ENCODE results near the gene PAPSS1.
"Not testable (repeated sequence)": the region's sequence is repeated elsewhere in the genome, so short reads cannot be mapped to it uniquely, and the experiment has no call there.

The PAPSS1 gene

GRCh38 chr4:107719922-107720722, at the start of gene PAPSS1:
TSS of gene PAPSS1 (minus strand) at chr4:107720234. CDS start at chr4:107720179, 55 bp downstream.
- DNase-seq = peak; percentile 94

- DNase-seq = no peak
Measured at GRCh38 chr4:107760281-107760947, 40.4 kb upstream of the PAPSS1 start.

GRCh38 chr4:107757864-107758476, 37.9 kb upstream of the PAPSS1 start:
- DNase-seq = no peak

GRCh38 chr4:107757283-107757682, 37.2 kb upstream of the PAPSS1 start:
- DNase-seq = no peak

- DNase-seq = no peak
Measured at GRCh38 chr4:107755841-107756356, 35.9 kb upstream of the PAPSS1 start.

GRCh38 chr4:107751670-107752069, 31.6 kb upstream of the PAPSS1 start:
- DNase-seq = no peak

GRCh38 chr4:107747748-107748486, 27.9 kb upstream of the PAPSS1 start:
- DNase-seq = no peak

- DNase-seq = no peak
Measured at GRCh38 chr4:107746161-107746560, 26.1 kb upstream of the PAPSS1 start.

GRCh38 chr4:107744532-107744931, 24.5 kb upstream of the PAPSS1 start:
- no peak for DNase-seq

GRCh38 chr4:107743532-107743931, 23.5 kb upstream of the PAPSS1 start:
- DNase-seq = no peak

GRCh38 chr4:107742791-107743190, 22.8 kb upstream of the PAPSS1 start:
- no peak for DNase-seq

GRCh38 chr4:107742196-107742595, 22.2 kb upstream of the PAPSS1 start:
- no peak for DNase-seq

GRCh38 chr4:107740950-107741701, 21.1 kb upstream of the PAPSS1 start:
- DNase-seq = no peak

GRCh38 chr4:107740381-107740780, 20.3 kb upstream of the PAPSS1 start:
- DNase-seq = no peak

- DNase-seq = no peak
Measured at GRCh38 chr4:107737450-107737849, 17.4 kb upstream of the PAPSS1 start.

- DNase-seq = peak; percentile 56
Measured at GRCh38 chr4:107736924-107737448, 17.0 kb upstream of the PAPSS1 start.

- DNase-seq = no peak
Measured at GRCh38 chr4:107736037-107736436, 16.0 kb upstream of the PAPSS1 start.

- no peak for DNase-seq
Measured at GRCh38 chr4:107734120-107734519, 14.1 kb upstream of the PAPSS1 start.

- no peak for DNase-seq
Measured at GRCh38 chr4:107733431-107733925, 13.4 kb upstream of the PAPSS1 start.

- not testable (repeated sequence) for DNase-seq
Measured at GRCh38 chr4:107729050-107729449, 9.0 kb upstream of the PAPSS1 start.

- not testable (repeated sequence) for DNase-seq
Measured at GRCh38 chr4:107726131-107726925, 6.3 kb upstream of the PAPSS1 start.

All from activated CD8-positive, alpha-beta memory T cell treated with anti-CD3 and anti-CD28 coated beads, Interleukin-2, amount 50 U/mL, for 48 hours (primary cell).